Neural crest cell (in vitro differentiated cells): ENCODE results near the gene LEMD3. TPM values are rescaled to one million over a fixed set of nuclear protein-coding genes. Genes with fewer than 3 reads are reported as not detected.

ENCODE experiments used
- DNase-seq: peaks from one replicate; pipeline ENCODE4 v3.0.0; 2021; ENCODE audit warnings: low read depth, mixed read lengths, low spot score
- H3K27ac Mint-ChIP-seq: one replicate; pipeline ENCODE4 v1.8.0; 2021; ENCODE audit warnings: mild to moderate bottlenecking, mixed read lengths; ENCODE audit not compliant: unreplicated experiment
- H3K27me3 Mint-ChIP-seq: 2 replicates; pipeline ENCODE4 v1.8.0; 2021; ENCODE audit warnings: low read depth, mild to moderate bottlenecking, mixed read lengths
- H3K36me3 Mint-ChIP-seq: 2 replicates; pipeline ENCODE4 v1.8.0; 2021; ENCODE audit warnings: low read depth, mild to moderate bottlenecking, mixed read lengths
- H3K4me1 Mint-ChIP-seq: 2 replicates; pipeline ENCODE4 v1.8.0; 2021; ENCODE audit warnings: mixed read lengths
- H3K4me3 Mint-ChIP-seq: one replicate; pipeline ENCODE4 v1.8.0; 2021; ENCODE audit warnings: mild to moderate bottlenecking, mixed read lengths
- H3K9me3 Mint-ChIP-seq: 2 replicates; pipeline ENCODE4 v1.8.0; 2021; ENCODE audit warnings: mixed read lengths
- total RNA-seq: library from RNA; stranded (reverse); gene quantifications from 2 replicates; pipeline ENCODE4 v1.2.1, GENCODE V29; 2021
- TF ChIP-seq, protein P1 (sequence below): fragments of 200-600 bp; sonication (generic); conservative IDR thresholded peaks from 2 replicates; pipeline ENCODE4 v1.5.0; 2021; ENCODE audit warnings: antibody characterized with exemption, mild to moderate bottlenecking

The LEMD3 gene
- total RNA-seq, 1 donor from 2014 or later, result 27.8 TPM

- Mint-ChIP-seq H3K4me3 (no peak overlapping the region), H3K36me3 (no peaks in the 10 kb centered on the region), H3K9me3 (no peaks in the 10 kb centered on the region), H3K27me3 (peaks cover 20% of the 10 kb centered on the region), H3K4me1 (peaks cover 11% of the 10 kb centered on the region), H3K27ac (no peak overlapping the region)
- TF ChIP-seq, protein P1, sequence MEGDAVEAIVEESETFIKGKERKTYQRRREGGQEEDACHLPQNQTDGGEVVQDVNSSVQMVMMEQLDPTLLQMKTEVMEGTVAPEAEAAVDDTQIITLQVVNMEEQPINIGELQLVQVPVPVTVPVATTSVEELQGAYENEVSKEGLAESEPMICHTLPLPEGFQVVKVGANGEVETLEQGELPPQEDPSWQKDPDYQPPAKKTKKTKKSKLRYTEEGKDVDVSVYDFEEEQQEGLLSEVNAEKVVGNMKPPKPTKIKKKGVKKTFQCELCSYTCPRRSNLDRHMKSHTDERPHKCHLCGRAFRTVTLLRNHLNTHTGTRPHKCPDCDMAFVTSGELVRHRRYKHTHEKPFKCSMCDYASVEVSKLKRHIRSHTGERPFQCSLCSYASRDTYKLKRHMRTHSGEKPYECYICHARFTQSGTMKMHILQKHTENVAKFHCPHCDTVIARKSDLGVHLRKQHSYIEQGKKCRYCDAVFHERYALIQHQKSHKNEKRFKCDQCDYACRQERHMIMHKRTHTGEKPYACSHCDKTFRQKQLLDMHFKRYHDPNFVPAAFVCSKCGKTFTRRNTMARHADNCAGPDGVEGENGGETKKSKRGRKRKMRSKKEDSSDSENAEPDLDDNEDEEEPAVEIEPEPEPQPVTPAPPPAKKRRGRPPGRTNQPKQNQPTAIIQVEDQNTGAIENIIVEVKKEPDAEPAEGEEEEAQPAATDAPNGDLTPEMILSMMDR, result no peak
- no peak for DNase-seq
These were observed 105.4 kb downstream of the LEMD3 start for GRCh38 chr12:65274602-65275272.

DNA sequence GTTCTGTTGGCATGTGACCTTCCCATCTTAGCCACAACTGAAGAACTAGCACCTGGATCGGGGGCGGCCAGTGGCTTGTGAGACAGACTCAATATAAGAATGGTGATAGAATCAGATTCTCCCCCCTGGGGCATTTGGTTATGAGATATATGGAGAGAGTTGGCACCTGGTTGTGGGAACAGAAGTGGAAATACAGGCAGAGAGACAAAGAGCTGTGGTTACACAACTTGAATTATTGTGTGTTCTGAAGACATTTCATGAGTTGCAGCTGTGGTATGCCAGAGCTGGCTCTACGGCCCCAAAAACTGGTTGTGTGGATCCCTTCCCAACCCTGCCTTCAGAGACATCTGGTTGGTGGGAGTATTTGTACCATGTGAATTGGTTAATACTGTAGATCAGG is 106.2 kb downstream of the LEMD3 start:
- TF ChIP-seq, protein P1, result no peak
- H3K36me3 Mint-ChIP-seq, result no peaks in the 10 kb centered on the region
- DNase-seq, result no peak
- no peak overlapping the region for H3K27ac Mint-ChIP-seq
- H3K4me1 Mint-ChIP-seq, result peaks cover 11% of the 10 kb centered on the region
- H3K27me3 Mint-ChIP-seq, result peaks cover 24% of the 10 kb centered on the region
- peak overlapping the region; percentile 50 for H3K4me3 Mint-ChIP-seq
- H3K9me3 Mint-ChIP-seq, result no peaks in the 10 kb centered on the region

- Mint-ChIP-seq H3K9me3 (no peaks in the 10 kb centered on the region), H3K4me1 (peaks cover 11% of the 10 kb centered on the region), H3K4me3 (peak overlapping the region; percentile 89), H3K36me3 (no peaks in the 10 kb centered on the region), H3K27me3 (peaks cover 24% of the 10 kb centered on the region), H3K27ac (no peak overlapping the region)
- no peak for DNase-seq
- TF ChIP-seq, protein P1, result no peak
These were observed 107.6 kb downstream of the LEMD3 start for GRCh38 chr12:65276916-65277530.

DNA sequence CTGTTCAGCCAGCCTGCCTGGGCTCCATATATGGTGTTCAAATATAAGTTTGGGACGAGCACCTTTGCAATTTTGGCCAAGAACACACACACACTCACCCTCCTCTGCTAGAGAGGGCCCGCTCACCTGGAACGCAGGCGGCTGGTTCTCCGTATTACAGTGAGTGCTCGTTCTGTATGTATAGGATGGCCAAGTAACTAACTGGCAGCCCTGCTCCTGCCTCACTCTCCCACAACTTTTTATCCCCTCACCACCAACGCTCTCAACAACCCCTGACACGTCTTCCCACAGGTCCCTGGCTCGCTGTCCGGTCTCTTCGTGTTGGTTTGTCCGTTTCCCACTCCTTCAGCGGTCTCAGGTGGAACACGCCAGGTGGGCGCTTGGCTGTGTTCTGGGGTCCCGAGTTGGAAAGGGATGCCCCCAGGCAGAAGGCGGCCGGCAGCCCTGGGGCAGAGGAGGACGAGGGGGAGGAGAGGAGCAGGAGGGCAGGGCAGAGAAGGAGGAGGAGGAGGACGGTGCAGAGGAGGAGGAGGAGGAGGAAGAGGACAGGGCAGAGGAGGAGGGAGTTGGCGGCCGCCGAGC is 108.7 kb downstream of the LEMD3 start:
- Mint-ChIP-seq H3K27ac (no peak overlapping the region), H3K27me3 (peaks cover 24% of the 10 kb centered on the region), H3K4me3 (peak overlapping the region; percentile 89), H3K4me1 (peaks cover 11% of the 10 kb centered on the region), H3K9me3 (no peaks in the 10 kb centered on the region), H3K36me3 (no peaks in the 10 kb centered on the region)
- TF ChIP-seq, protein P1, result no peak
- DNase-seq, result no peak

DNA sequence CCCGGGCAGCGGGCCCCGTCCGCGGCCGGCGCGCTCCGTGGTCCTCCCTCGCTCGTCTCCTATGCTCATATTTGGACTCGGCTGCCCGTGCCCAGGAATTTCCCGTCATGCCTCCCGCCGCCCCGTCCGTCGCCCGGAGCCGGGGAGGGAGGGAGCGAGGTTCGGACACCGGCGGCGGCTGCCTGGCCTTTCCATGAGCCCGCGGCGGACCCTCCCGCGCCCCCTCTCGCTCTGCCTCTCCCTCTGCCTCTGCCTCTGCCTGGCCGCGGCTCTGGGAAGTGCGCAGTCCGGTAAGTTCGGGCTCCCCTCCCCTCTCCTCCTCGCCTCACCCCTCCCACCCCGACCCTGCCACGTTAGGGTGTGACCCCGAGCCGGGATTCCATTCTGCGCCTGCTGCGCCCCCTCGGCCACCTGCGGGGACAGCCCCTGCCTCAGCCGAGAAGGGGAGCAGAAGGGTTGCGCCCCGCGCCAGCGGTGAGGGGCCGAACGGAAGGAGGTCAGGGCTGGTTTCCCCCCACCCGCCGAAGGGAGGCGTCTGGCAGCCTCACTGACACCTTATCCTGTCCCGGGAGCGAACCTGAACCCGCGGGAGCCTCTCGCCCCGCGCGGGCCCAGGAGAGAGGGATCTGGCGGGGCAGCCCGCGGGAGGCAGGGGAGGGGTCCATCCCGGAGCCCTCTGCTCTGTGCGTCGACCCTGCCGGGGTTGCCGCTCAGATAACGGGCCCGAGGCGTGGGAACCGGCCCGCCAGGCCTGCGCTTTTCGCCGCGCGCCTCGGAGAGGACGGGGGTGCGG is 109.4 kb downstream of the LEMD3 start, which contains the start of gene MSRB3:
Gene MSRB3 (plus strand): TSS at position 108 of the 793 bp plus-strand sequence. CDS start 29,897 bp downstream, outside the sequence.
- peak within 1 kb of the TSS; percentile 89 for H3K4me3 Mint-ChIP-seq
- H3K9me3 Mint-ChIP-seq, result no peaks in the 10 kb centered on the region
- peak; percentile 65 for DNase-seq
- TF ChIP-seq, protein P1, result peak; percentile 28
- no peaks in the 10 kb centered on the region for H3K36me3 Mint-ChIP-seq
- H3K4me1 Mint-ChIP-seq, result peaks cover 11% of the 10 kb centered on the region
- no peak within 1 kb of the TSS for H3K27ac Mint-ChIP-seq
- peaks cover 24% of the 10 kb centered on the region for H3K27me3 Mint-ChIP-seq
